Colonic mucosa (tissue), 4 donors: ENCODE measurements around the gene EXOC2. TPM values are rescaled to one million over a fixed set of nuclear protein-coding genes. Genes with fewer than 3 reads are reported as not detected.

Experiments
- DNase-seq: peaks from one replicate; pipeline ENCODE4 v3.0.0-alpha.2; 2020
- H3K27ac ChIP-seq: fragments of 200-600 bp; one replicate; pipeline ENCODE4 v1.8.0; 2021
- H3K27me3 ChIP-seq: fragments of 200-600 bp; one replicate; pipeline ENCODE4 v1.8.0; 2021
- H3K36me3 ChIP-seq: fragments of 200-600 bp; one replicate; pipeline ENCODE4 v1.8.0; 2021
- H3K4me1 ChIP-seq: fragments of 200-600 bp; one replicate; pipeline ENCODE4 v1.8.0; 2021; ENCODE audit warnings: mild to moderate bottlenecking
- H3K4me3 ChIP-seq: fragments of 200-600 bp; one replicate; pipeline ENCODE4 v1.8.0; 2021
- H3K9ac ChIP-seq, 2 donors: one replicate each; pipeline ENCODE4 v1.7.0; 2013; ENCODE audit warnings: control low read depth in 2 of 2, low read depth in 2 of 2, low read length in 2 of 2
- H3K9me3 ChIP-seq: fragments of 200-600 bp; one replicate; pipeline ENCODE4 v1.8.0; 2021
- CTCF ChIP-seq: fragments of 200-600 bp; IDR thresholded peaks from one replicate; pipeline ENCODE4 v1.8.0; 2022; ENCODE audit warnings: antibody characterized with exemption, mild to moderate bottlenecking
- intact Hi-C: fragments of 100-400 bp; cut with DNase I; formaldehyde crosslinking; loops from one replicate; pipeline ENCODE4 v1.14.1; 2022
- total RNA-seq, 2 donors: library from RNA; stranded (reverse); fragmentation: NEBNext Ultra II Directional in 1 of 2; extraction: Animal tissue kit (Norgen Biotek cat#: 25700) in 1 of 2; gene quantifications; one replicate each; pipeline ENCODE4 v1.2.1, GENCODE V29; 2021
- donor health status: healthy.
- donor health status: DM: no; HTN: no; CAD: no.
- donor health status: DM: no; HTN: no; CAD: no.

EXOC2 gene
- total RNA-seq, 2 donors from 2014 or later: 18.3 to 19.6 TPM

GRCh38 chr6:492816-493414 lies 200.0 kb downstream of the EXOC2 start:
- H3K4me1 ChIP-seq: no peaks in the 10 kb centered on the region
- no peaks in the 10 kb centered on the region for H3K9me3 ChIP-seq
- no peak for DNase-seq
- intact Hi-C loops: no loop called here
- H3K36me3 ChIP-seq: no peaks in the 10 kb centered on the region
- no peak overlapping the region for H3K4me3 ChIP-seq
- no peak for TF ChIP-seq CTCF
- no peaks in the 10 kb centered on the region for H3K27me3 ChIP-seq
- H3K9ac ChIP-seq: no peak overlapping the region
- no peak overlapping the region for H3K27ac ChIP-seq

GRCh38 chr6:492178-492577 lies 200.8 kb downstream of the EXOC2 start:
- no peaks in the 10 kb centered on the region for H3K36me3 ChIP-seq
- H3K27me3 ChIP-seq: no peaks in the 10 kb centered on the region
- H3K4me3 ChIP-seq: no peak overlapping the region
- intact Hi-C loops: no loop called here
- H3K4me1 ChIP-seq: no peaks in the 10 kb centered on the region
- H3K27ac ChIP-seq: no peak overlapping the region
- no peak for TF ChIP-seq CTCF
- H3K9ac ChIP-seq: no peak overlapping the region
- no peak for DNase-seq
- no peaks in the 10 kb centered on the region for H3K9me3 ChIP-seq

- no peaks in the 10 kb centered on the region for H3K9me3 ChIP-seq
- H3K4me3 ChIP-seq: no peak overlapping the region
- H3K27ac ChIP-seq: no peak overlapping the region
- H3K4me1 ChIP-seq: no peaks in the 10 kb centered on the region
- DNase-seq: no peak
- TF ChIP-seq CTCF: no peak
- intact Hi-C loops: no loop called here
- no peaks in the 10 kb centered on the region for H3K36me3 ChIP-seq
- no peaks in the 10 kb centered on the region for H3K27me3 ChIP-seq
- H3K9ac ChIP-seq: no peak overlapping the region
Measured at GRCh38 chr6:491233-491632, 201.7 kb downstream of the EXOC2 start.

GRCh38 chr6:490251-491037 lies 202.5 kb downstream of the EXOC2 start:
- TF ChIP-seq CTCF: no peak
- Histone ChIP-seq H3K9me3 (no peaks in the 10 kb centered on the region), H3K27ac (no peak overlapping the region), H3K4me3 (no peak overlapping the region), H3K36me3 (no peaks in the 10 kb centered on the region), H3K27me3 (no peaks in the 10 kb centered on the region), H3K9ac (no peak overlapping the region), H3K4me1 (no peaks in the 10 kb centered on the region)
- intact Hi-C loops: no loop called here
- DNase-seq: no peak

GRCh38 chr6:489762-490161 lies 203.2 kb downstream of the EXOC2 start:
- Histone ChIP-seq H3K27ac (no peak overlapping the region), H3K27me3 (no peaks in the 10 kb centered on the region), H3K9ac (no peak overlapping the region), H3K9me3 (no peaks in the 10 kb centered on the region), H3K4me3 (no peak overlapping the region), H3K36me3 (no peaks in the 10 kb centered on the region), H3K4me1 (no peaks in the 10 kb centered on the region)
- no peak for TF ChIP-seq CTCF
- DNase-seq: no peak
- intact Hi-C loops: no loop called here
